ENCODE data around the gene IQUB. TPM values are rescaled to one million over a fixed set of nuclear protein-coding genes. Genes with fewer than 3 reads are reported as not detected.
"Not testable (repeated sequence)": the region's sequence is repeated elsewhere in the genome, so short reads cannot be mapped to it uniquely, and the experiment has no call there.

Gene IQUB
- total RNA-seq, 2 donors from 2014 or later = 0.16 TPM; not detected in 1

GRCh38 chr7:123410273-123410904 is 124.0 kb downstream of the IQUB start:
- no peaks in the 10 kb centered on the region for H3K9me3 ChIP-seq (ENCODE audit: control insufficient read depth, low read length, poor library complexity, severe bottlenecking)
- H3K36me3 Mint-ChIP-seq (ENCODE audit: low read depth) = no peaks in the 10 kb centered on the region
- no peaks in the 10 kb centered on the region for H3K27me3 Mint-ChIP-seq
- H3K4me1 Mint-ChIP-seq = peaks cover 2% of the 10 kb centered on the region
- ATAC-seq = no peak
- DNase-seq = no peak
- no peak overlapping the region for H3K27ac Mint-ChIP-seq
- H3K4me3 Mint-ChIP-seq = no peak overlapping the region

- H3K4me1 Mint-ChIP-seq; H3K4me3 Mint-ChIP-seq; ATAC-seq; H3K9me3 ChIP-seq (ENCODE audit: control insufficient read depth, low read length, poor library complexity, severe bottlenecking); DNase-seq; H3K27me3 Mint-ChIP-seq; H3K36me3 Mint-ChIP-seq (ENCODE audit: low read depth); H3K27ac Mint-ChIP-seq: not testable (repeated sequence)
These were observed 126.4 kb downstream of the IQUB start for GRCh38 chr7:123407951-123408350.

Other genes starting within 250 kb of the IQUB start
- 10 to 100 TPM; 54.0 to 67.5 TPM for gene NDUFA5, start 23.2 kb upstream of the IQUB start, total RNA-seq
- not detected for gene ASB15, start 67.2 kb upstream of the IQUB start, total RNA-seq
- gene LMOD2, start 121.3 kb upstream of the IQUB start, total RNA-seq = not detected
- 1 to 10 TPM; 9.5 to 10.0 TPM for gene WASL, start 214.4 kb upstream of the IQUB start, total RNA-seq